Dermis microvascular lymphatic vessel endothelial cell (primary cell): ENCODE data around the gene PIMREG. TPM values are rescaled to one million over a fixed set of nuclear protein-coding genes. Genes with fewer than 3 reads are reported as not detected.

ENCODE experiments used
- DNase-seq, 2 donors: peaks; one replicate each; pipeline versions ENCODE4 v3.0.0 to v3.0.0-alpha.2; 2010; ENCODE audit warnings: low read depth in 2 of 2
- total RNA-seq: library from RNA; depleted of rRNA; stranded (reverse); fragments of >200 nt; gene quantifications from 2 replicates; pipeline ENCODE4 v1.2.1, GENCODE V29; 2014

Gene PIMREG
- total RNA-seq, 1 donor from 2014 or later = 21.7 TPM

GRCh38 chr17:6461792-6462524 is 17.7 kb downstream of the PIMREG start:
- DNase-seq = no peak

- DNase-seq = no peak
Observed at GRCh38 chr17:6462692-6463091, 18.4 kb downstream of the PIMREG start.

- DNase-seq = no peak
Observed at GRCh38 chr17:6463616-6464445, 19.6 kb downstream of the PIMREG start.

GRCh38 chr17:6464446-6465041 is 20.3 kb downstream of the PIMREG start:
- no peak for DNase-seq

- DNase-seq = no peak
Observed at GRCh38 chr17:6465206-6466003, 21.1 kb downstream of the PIMREG start.

GRCh38 chr17:6467567-6467966 is 23.3 kb downstream of the PIMREG start:
- DNase-seq = no peak

- no peak for DNase-seq
Observed at GRCh38 chr17:6468051-6468790, 24.0 kb downstream of the PIMREG start.

GRCh38 chr17:6470146-6470718 is 26.0 kb downstream of the PIMREG start:
- DNase-seq = no peak

GRCh38 chr17:6470751-6471521 is 26.7 kb downstream of the PIMREG start:
- no peak for DNase-seq

- DNase-seq = peak in 1 of 2 donors; percentile 35
Observed at GRCh38 chr17:6471531-6472465, 27.5 kb downstream of the PIMREG start.

GRCh38 chr17:6472517-6472916 is 28.3 kb downstream of the PIMREG start:
- DNase-seq = no peak

- DNase-seq = peak; percentile 56 to 65
Observed at GRCh38 chr17:6473128-6473767, 29.0 kb downstream of the PIMREG start.

GRCh38 chr17:6474376-6474775 is 30.1 kb downstream of the PIMREG start:
- DNase-seq = no peak

GRCh38 chr17:6474906-6475305 is 30.7 kb downstream of the PIMREG start:
- no peak for DNase-seq

- DNase-seq = no peak
Observed at GRCh38 chr17:6475411-6475810, 31.2 kb downstream of the PIMREG start.

GRCh38 chr17:6476076-6476809 is 32.0 kb downstream of the PIMREG start:
- DNase-seq = peak; percentile 29 to 39

- DNase-seq = no peak
Observed at GRCh38 chr17:6476810-6477179, 32.5 kb downstream of the PIMREG start.
